HepG2 (cell line): ENCODE measurements around the gene TGDS. TPM values are rescaled to one million over a fixed set of nuclear protein-coding genes. Genes with fewer than 3 reads are reported as not detected.

Experiments used
- ATF7-NPFF ChIP-seq: sonication (generic); formaldehyde crosslinking; IDR thresholded peaks from 2 replicates; pipeline ENCODE4 v1.8.1; 2023; ENCODE audit warnings: mild to moderate bottlenecking, low read depth, missing genetic modification reagents, moderate library complexity
- CCAR2 ChIP-seq: fragments of 200-400 bp; formaldehyde crosslinking; optimal IDR thresholded peaks from 2 replicates; pipeline ENCODE3; 2018; ENCODE audit warnings: low read depth, mild to moderate bottlenecking, low read length, moderate library complexity
- EEA1 ChIP-seq: sonication (generic); formaldehyde crosslinking; IDR thresholded peaks from 2 replicates; pipeline ENCODE4 v1.5.1; 2020; ENCODE audit warnings: mild to moderate bottlenecking, missing genetic modification reagents, borderline replicate concordance
- FOXO1 ChIP-seq: sonication (generic); formaldehyde crosslinking; IDR thresholded peaks from 2 replicates; pipeline ENCODE4 v1.4.0; 2020; ENCODE audit warnings: missing genetic modification reagents
- GLMP ChIP-seq: sonication (generic); formaldehyde crosslinking; IDR thresholded peaks from 2 replicates; pipeline ENCODE4 v1.9.0; 2021; ENCODE audit warnings: missing genetic modification reagents, mild to moderate bottlenecking, borderline replicate concordance
- IKZF5 ChIP-seq: IDR thresholded peaks from 2 replicates; pipeline ENCODE4 v1.6.1; 2018; ENCODE audit warnings: missing genetic modification reagents, mild to moderate bottlenecking, missing compliant biosample characterization
- ISL2 ChIP-seq: sonication (generic); formaldehyde crosslinking; IDR thresholded peaks from 2 replicates; pipeline ENCODE4 v1.5.0; 2020; ENCODE audit warnings: missing genetic modification reagents
- MED13 ChIP-seq: sonication (generic); formaldehyde crosslinking; IDR thresholded peaks from 2 replicates; pipeline ENCODE4 v1.5.0; 2020; ENCODE audit warnings: missing genetic modification reagents
- MEIS1 ChIP-seq: sonication (generic); formaldehyde crosslinking; IDR thresholded peaks from 2 replicates; pipeline ENCODE4 v1.9.0; 2021; ENCODE audit warnings: mild to moderate bottlenecking, missing genetic modification reagents, moderate library complexity, borderline replicate concordance
- MTA3 ChIP-seq: sonication (generic); formaldehyde crosslinking; IDR thresholded peaks from 2 replicates; pipeline ENCODE4 v1.4.0; 2020; ENCODE audit warnings: missing genetic modification reagents
- PHF8 ChIP-seq: sonication (generic); formaldehyde crosslinking; IDR thresholded peaks from 2 replicates; pipeline ENCODE4 v1.5.0; 2020; ENCODE audit warnings: missing genetic modification reagents
- RERE ChIP-seq: IDR thresholded peaks from 2 replicates; pipeline ENCODE4 v1.6.1; 2016; ENCODE audit warnings: low read depth, missing genetic modification reagents, missing compliant biosample characterization
- SMAD9 ChIP-seq: sonication (generic); formaldehyde crosslinking; IDR thresholded peaks from 2 replicates; pipeline ENCODE4 v1.5.1; 2020; ENCODE audit warnings: mild to moderate bottlenecking, missing genetic modification reagents
- SPEN ChIP-seq: sonication (generic); formaldehyde crosslinking; IDR thresholded peaks from 2 replicates; pipeline ENCODE4 v1.5.1; 2020; ENCODE audit warnings: low read depth, mild to moderate bottlenecking, missing genetic modification reagents
- UBTF ChIP-seq: sonication (generic); formaldehyde crosslinking; IDR thresholded peaks from 2 replicates; pipeline ENCODE4 v1.4.0; 2020; ENCODE audit warnings: mild to moderate bottlenecking, missing genetic modification reagents
- ZNF10 ChIP-seq: sonication (generic); formaldehyde crosslinking; IDR thresholded peaks from 2 replicates; pipeline ENCODE4 v1.4.0; 2020; ENCODE audit warnings: mild to moderate bottlenecking, low read depth, missing genetic modification reagents, borderline replicate concordance
- ZNF564 ChIP-seq: sonication (generic); formaldehyde crosslinking; IDR thresholded peaks from 2 replicates; pipeline ENCODE4 v1.8.1; 2023; ENCODE audit warnings: mild to moderate bottlenecking, missing genetic modification reagents
- ZNF724P ChIP-seq: sonication (generic); formaldehyde crosslinking; IDR thresholded peaks from 2 replicates; pipeline ENCODE4 v1.8.0; 2022; ENCODE audit warnings: missing genetic modification reagents, borderline replicate concordance
- ZNF775 ChIP-seq: sonication (generic); formaldehyde crosslinking; IDR thresholded peaks from 2 replicates; pipeline ENCODE4 v1.4.0; 2020; ENCODE audit warnings: missing genetic modification reagents, mild to moderate bottlenecking, moderate library complexity, borderline replicate concordance
- polyA plus RNA-seq, 8 experiments: library from polyadenylated mRNA; depleted of rRNA in 3 of 8; stranded (reverse) in 7 of 8; unstranded in 1 of 8; fragments of >200 nt; fragmentation: Illumina TruSeq in 4 of 8; extraction: Trizol in 4 of 8; gene quantifications; 2 replicates each; pipeline versions ENCODE4 v1.2.1 to v1.2.3, GENCODE V29; 2011 to 2016; ENCODE audit warnings: low read depth in 4 of 8, missing spikeins in 1 of 8, mixed read lengths in 1 of 8; ENCODE audit not compliant: insufficient read depth in 1 of 8
- total RNA-seq, 5 experiments: library from RNA; depleted of rRNA; stranded (reverse); fragments of >200 nt; fragmentation: Illumina TruSeq; extraction: Trizol; gene quantifications; 2 replicates each; pipeline ENCODE4 v1.2.3, GENCODE V29; 2016; ENCODE audit warnings: low read depth in 1 of 5

Gene TGDS
- total and polyA plus RNA-seq, 2 of the 13 experiments (the other 11 are each of a cell fraction or from before 2014, with no cell fraction given): 15.5 to 17.9 TPM

- TF ChIP-seq IKZF5 (CRISPR knock-in tag) (no peak), PHF8 (CRISPR knock-in tag) (peak; percentile 67), MTA3 (CRISPR knock-in tag) (no peak), RERE (no peak), EEA1 (no peak), ZNF10 (CRISPR knock-in tag) (no peak), FOXO1 (CRISPR knock-in tag) (0 out of 2 replicates have a peak, but pooled peaks have one; percentile 3), MED13 (no peak), ZNF724P (CRISPR knock-in tag) (no peak), ZNF775 (CRISPR knock-in tag) (no peak), ATF7-NPFF (CRISPR knock-in tag) (no peak), CCAR2 (no peak), SPEN (0 out of 2 replicates have a peak, but pooled peaks have one; percentile 20), SMAD9 (CRISPR knock-in tag) (no peak), ISL2 (CRISPR knock-in tag) (no peak), ZNF564 (CRISPR knock-in tag) (no peak), MEIS1 (CRISPR knock-in tag) (no peak), UBTF (CRISPR knock-in tag) (peak; percentile 13; the same call in 1 of the 2 replicates), GLMP (no peak)
Measured at GRCh38 chr13:94550062-94550738, 45.8 kb downstream of the TGDS start (continued).
